DOHH2 (cell line): ENCODE data around the gene ATG10.

Source experiments
- CTCF ChIP-seq: fragments of 200-600 bp; sonication (generic); IDR thresholded peaks from one replicate; pipeline ENCODE4 v1.5.1; 2014; ENCODE audit warnings: antibody characterized with exemption, mild to moderate bottlenecking, low read depth, low read length; ENCODE audit not compliant: poor library complexity, severe bottlenecking
- EZH2phosphoT487 ChIP-seq: fragments of 200-600 bp; sonication (generic); IDR thresholded peaks from 2 replicates; pipeline ENCODE4 v1.6.1; 2017; ENCODE audit warnings: borderline replicate concordance, mild to moderate bottlenecking, antibody characterized with exemption, low read length, moderate library complexity, mixed read lengths

GRCh38 chr5:82019342-82020138, 47.7 kb downstream of the ATG10 start:
- no peak for TF ChIP-seq CTCF
- TF ChIP-seq EZH2phosphoT487: no peak
